Measurements from ENCODE around the gene RELN. TPM values are rescaled to one million over a fixed set of nuclear protein-coding genes. Genes with fewer than 3 reads are reported as not detected.

Gene RELN
- total RNA-seq, 1 donor from 2014 or later, result 2.5 TPM

Other genes with a start within 250 kb of the RELN start
- gene ORC5, start 218.4 kb upstream of the RELN start, total RNA-seq, result 7.7 TPM

Measured in left ventricle myocardium superior (tissue), 1 donor.